H1 (cell line): Measurements from ENCODE around the gene FN3KRP. TPM values are rescaled to one million over a fixed set of nuclear protein-coding genes. Genes with fewer than 3 reads are reported as not detected.

ENCODE experiments used
- CTCF ChIA-PET: fragments of 300-600 bp; sonication (Branson Sonifier 250); formaldehyde crosslinking; loops from one replicate; lab custom pipeline; 2021; ENCODE audit not compliant: partially characterized antibody; lab: Charles Lee
- POLR2A ChIA-PET: fragments of 300-600 bp; sonication (Branson Sonifier 250); formaldehyde crosslinking; loops from one replicate; lab custom pipeline; 2021; ENCODE audit warnings: inconsistent platforms; ENCODE audit not compliant: partially characterized antibody; lab: Charles Lee
- DNase-seq, 2 experiments: peaks; one replicate each; pipeline versions ENCODE4 v3.0.0 to v3.0.0-alpha.2; 2010 to 2022; ENCODE audit warnings: low spot score in 2 of 2, low read depth in 1 of 2, mixed read lengths in 1 of 2
- FAIRE-seq: peaks from 2 replicates; lab custom pipeline; 2011; peaks lifted over from hg19 to GRCh38; lab: Jason Lieb, UNC
- H2AFZ ChIP-seq: 2 replicates; pipeline ENCODE4 v1.8.1; 2012; ENCODE audit warnings: low read length, inconsistent platforms
- H2AK5ac ChIP-seq: 2 replicates; pipeline ENCODE4 v1.6.1; 2013; ENCODE audit warnings: low read depth, low read length
- H2BK120ac ChIP-seq: replicated peaks from 2 replicates; pipeline ENCODE3; 2013; ENCODE audit warnings: low read depth, low read length, inconsistent platforms
- H2BK12ac ChIP-seq: 2 replicates; pipeline ENCODE4 v1.6.1; 2013; ENCODE audit warnings: low read depth, low read length
- H2BK15ac ChIP-seq: 2 replicates; pipeline ENCODE4 v1.6.1; 2013; ENCODE audit warnings: low read length
- H2BK20ac ChIP-seq: 2 replicates; pipeline ENCODE4 v1.6.1; 2013; ENCODE audit warnings: low read length
- H2BK5ac ChIP-seq: 2 replicates; pipeline ENCODE4 v1.6.1; 2013; ENCODE audit warnings: low read depth, low read length
- H3K14ac ChIP-seq: 2 replicates; pipeline ENCODE4 v1.6.1; 2013; ENCODE audit warnings: inconsistent platforms; ENCODE audit not compliant: insufficient read length
- H3K18ac ChIP-seq: 2 replicates; pipeline ENCODE4 v1.6.1; 2013; ENCODE audit warnings: low read length; ENCODE audit errors: extremely low read depth
- H3K23ac ChIP-seq: 2 replicates; pipeline ENCODE4 v1.6.1; 2013; ENCODE audit warnings: inconsistent platforms; ENCODE audit not compliant: insufficient read length
- H3K23me2 ChIP-seq: 2 replicates; pipeline ENCODE4 v1.6.1; 2013; ENCODE audit warnings: low read depth, low read length
- H3K27ac ChIP-seq: 2 replicates; pipeline ENCODE4 v1.6.1; 2011; ENCODE audit warnings: low read depth, low read length, inconsistent platforms
- H3K27me3 ChIP-seq, 4 experiments: replicated peaks in 1 of 4; 1 replicate in 1 of 4; 2 replicates in 3 of 4; pipeline versions ENCODE4 v1.6.1 to v1.8.1; 2011 to 2013; ENCODE audit warnings: low read length in 3 of 4, mild to moderate bottlenecking in 3 of 4, inconsistent platforms in 2 of 4, mixed read lengths in 2 of 4, moderate library complexity in 1 of 4; ENCODE audit not compliant: control insufficient read depth in 3 of 4, insufficient read depth in 3 of 4; ENCODE audit errors: extremely low read depth in 1 of 4
- H3K36me3 ChIP-seq, 4 experiments: 2 replicates each; pipeline versions ENCODE4 v1.6.1 to v1.8.1; 2011 to 2013; ENCODE audit warnings: mild to moderate bottlenecking in 4 of 4, low read length in 3 of 4, moderate library complexity in 2 of 4, control low read depth in 1 of 4, inconsistent platforms in 1 of 4; ENCODE audit not compliant: insufficient read depth in 4 of 4, control insufficient read depth in 2 of 4
- H3K4ac ChIP-seq: replicated peaks from 2 replicates; pipeline ENCODE3; 2013; ENCODE audit warnings: low read length, low read depth, mixed read lengths, inconsistent platforms; ENCODE audit not compliant: insufficient read length
- H3K4me1 ChIP-seq, 4 experiments: replicated peaks in 1 of 4; 1 replicate in 1 of 4; 2 replicates in 3 of 4; pipeline versions ENCODE4 v1.6.1 to v1.8.1; 2011 to 2013; ENCODE audit warnings: low read length in 3 of 4, inconsistent platforms in 2 of 4, mixed read lengths in 1 of 4; ENCODE audit not compliant: insufficient read depth in 4 of 4, control insufficient read depth in 3 of 4
- H3K4me2 ChIP-seq, 2 experiments: 2 replicates each; pipeline versions ENCODE4 v1.6.1 to v1.8.1; 2011 to 2013; ENCODE audit warnings: low read depth in 2 of 2, low read length in 2 of 2, control low read depth in 1 of 2, inconsistent platforms in 1 of 2, mild to moderate bottlenecking in 1 of 2; ENCODE audit not compliant: insufficient read depth in 1 of 2
- H3K4me3 ChIP-seq, 4 experiments: fragments of 200-600, 300-600 bp in 1 of 4; sonication (generic), shearing (Covaris generic), sonication (Bioruptor Twin) in 1 of 4; 2 replicates each; pipeline versions ENCODE4 v1.5.1 to v1.8.1; 2011 to 2016; ENCODE audit warnings: low read length in 4 of 4, low read depth in 3 of 4, control low read depth in 2 of 4, inconsistent platforms in 2 of 4, mild to moderate bottlenecking in 2 of 4, mixed read lengths in 1 of 4, moderate library complexity in 1 of 4; ENCODE audit not compliant: insufficient read depth in 2 of 4; ENCODE audit errors: extremely low read depth in 1 of 4
- H3K56ac ChIP-seq: replicated peaks from 2 replicates; pipeline ENCODE3; 2013; ENCODE audit warnings: low read depth, mild to moderate bottlenecking, mixed read lengths, low read length, inconsistent platforms; ENCODE audit not compliant: insufficient read length
- H3K79me1 ChIP-seq: 2 replicates; pipeline ENCODE4 v1.6.1; 2013; ENCODE audit warnings: low read depth, low read length, control low read depth
- H3K79me2 ChIP-seq, 2 experiments: 2 replicates each; pipeline versions ENCODE4 v1.6.1 to v1.8.1; 2012 to 2013; ENCODE audit warnings: low read length in 2 of 2, mild to moderate bottlenecking in 2 of 2, inconsistent platforms in 1 of 2; ENCODE audit not compliant: insufficient read depth in 2 of 2, control insufficient read depth in 1 of 2
- H3K9ac ChIP-seq, 4 experiments: replicated peaks in 1 of 4; 1 replicate in 1 of 4; 2 replicates in 3 of 4; pipeline versions ENCODE4 v1.6.1 to v1.8.1; 2011 to 2013; ENCODE audit warnings: low read depth in 3 of 4, low read length in 3 of 4, control low read depth in 2 of 4, mild to moderate bottlenecking in 2 of 4, moderate library complexity in 2 of 4, inconsistent platforms in 1 of 4; ENCODE audit errors: extremely low read depth in 1 of 4
- H3K9me3 ChIP-seq, 2 experiments: 2 replicates each; pipeline versions ENCODE4 v1.6.1 to v1.8.1; 2012 to 2013; ENCODE audit warnings: mild to moderate bottlenecking in 2 of 2, moderate library complexity in 2 of 2, control low read depth in 1 of 2, inconsistent platforms in 1 of 2, low read depth in 1 of 2, low read length in 1 of 2, mixed read lengths in 1 of 2; ENCODE audit not compliant: insufficient read depth in 2 of 2
- H4K20me1 ChIP-seq, 2 experiments: replicated peaks in 1 of 2; 2 replicates each; pipeline versions ENCODE3 to v1.8.1; 2011 to 2013; ENCODE audit warnings: inconsistent platforms in 2 of 2, low read length in 2 of 2, mild to moderate bottlenecking in 1 of 2; ENCODE audit not compliant: insufficient read depth in 2 of 2, control insufficient read depth in 1 of 2
- H4K5ac ChIP-seq: 2 replicates; pipeline ENCODE4 v1.6.1; 2013; ENCODE audit warnings: low read length, low read depth, mixed read lengths, inconsistent platforms; ENCODE audit not compliant: insufficient read length
- H4K8ac ChIP-seq: 2 replicates; pipeline ENCODE4 v1.8.0; 2013; ENCODE audit warnings: mild to moderate bottlenecking, moderate library complexity, low read length, inconsistent platforms; ENCODE audit not compliant: insufficient read depth; ENCODE audit errors: extremely low read depth
- H4K91ac ChIP-seq: replicated peaks from 2 replicates; pipeline ENCODE3; 2013; ENCODE audit warnings: low read length, mixed read lengths, inconsistent platforms; ENCODE audit not compliant: insufficient read length
- ATF2 ChIP-seq: IDR thresholded peaks from 2 replicates; pipeline ENCODE4 v1.6.1; 2012; ENCODE audit warnings: low read length, inconsistent platforms
- CHD2 ChIP-seq: IDR thresholded peaks from 2 replicates; pipeline ENCODE4 v1.6.1; 2012; ENCODE audit warnings: low read length, improper control_type of control experiment
- HDAC6 ChIP-seq: IDR thresholded peaks from one replicate; pipeline ENCODE4 v1.7.1; 2012; ENCODE audit warnings: low read depth, mild to moderate bottlenecking, inconsistent platforms, low read length, moderate library complexity
- KDM4A ChIP-seq: IDR thresholded peaks from one replicate; pipeline ENCODE4 v1.7.1; 2012; ENCODE audit warnings: low read depth, mild to moderate bottlenecking, moderate library complexity, low read length, inconsistent platforms; ENCODE audit not compliant: severe bottlenecking
- MAFK ChIP-seq: IDR thresholded peaks from 2 replicates; pipeline ENCODE4 v1.6.1; 2012; ENCODE audit warnings: low read depth, mild to moderate bottlenecking, improper control_type of control experiment, low read length
- RNF2 ChIP-seq: fragments of 200-900, 300-1000 bp; sonication (generic); IDR thresholded peaks from 2 replicates; pipeline ENCODE4 v1.7.1; 2016; ENCODE audit warnings: borderline replicate concordance, low read depth, mild to moderate bottlenecking, antibody characterized with exemption, low read length; ENCODE audit not compliant: poor library complexity, severe bottlenecking; ENCODE audit errors: missing control alignments
- SAP30 ChIP-seq: fragments of 300-600 bp; sonication (generic); IDR thresholded peaks from 2 replicates; pipeline ENCODE4 v1.7.1; 2012; ENCODE audit warnings: low read length, moderate library complexity, mild to moderate bottlenecking, inconsistent platforms; ENCODE audit not compliant: insufficient read depth, insufficient replicate concordance
- SIX5 ChIP-seq: IDR thresholded peaks from 2 replicates; pipeline ENCODE4 v1.6.1; 2011; ENCODE audit warnings: mild to moderate bottlenecking, low read depth, low read length
- SP4 ChIP-seq: IDR thresholded peaks from 2 replicates; pipeline ENCODE4 v1.6.1; 2012; ENCODE audit warnings: low read length, inconsistent platforms
- TCF12 ChIP-seq: IDR thresholded peaks from 2 replicates; pipeline ENCODE4 v1.6.1; 2011; ENCODE audit warnings: low read depth, mild to moderate bottlenecking, low read length
- YY1 ChIP-seq: IDR thresholded peaks from 2 replicates; pipeline ENCODE4 v1.6.1; 2011; ENCODE audit warnings: low read depth, mild to moderate bottlenecking, low read length
- WGBS, 2 experiments: shearing (Covaris generic) in 1 of 2; methylation state at CpG; one replicate each; pipeline versions ENCODE4 v1.1.6 to v1.1.7; 2013 to 2015; ENCODE audit warnings: low lambda C conversion rate in 2 of 2, mixed read lengths in 2 of 2, inconsistent platforms in 1 of 2, low coverage in 1 of 2, missing lambda C conversion rate in 1 of 2; ENCODE audit not compliant: insufficient replicate concordance in 2 of 2, insufficient coverage in 1 of 2, insufficient read length in 1 of 2; ENCODE audit errors: extremely low coverage in 1 of 2, missing lambda C conversion rate in 1 of 2; 5-methylcytosine and 5-hydroxymethylcytosine counted together
- polyA plus RNA-seq, 7 experiments: library from polyadenylated mRNA; depleted of rRNA in 3 of 7; stranded (reverse) in 5 of 7; unstranded in 2 of 7; fragments of >200 nt in 5 of 7; fragments of 200-250 nt in 2 of 7; gene quantifications; 1 replicate in 5 of 7; 2 replicates in 1 of 7; 4 replicates in 1 of 7; pipeline versions ENCODE4 v1.2.1 to v1.2.3, GENCODE V29; 2011 to 2013; ENCODE audit warnings: missing spikeins in 2 of 7, mixed read lengths in 2 of 7
- total RNA-seq: library from RNA; stranded (reverse); fragmentation: NEBNext Ultra II Directional; extraction: Animal tissue kit (Norgen Biotek cat#: 25700); gene quantifications from 2 replicates; pipeline ENCODE4 v1.2.1, GENCODE V29; 2021

Gene FN3KRP
- total and polyA plus RNA-seq, 2 of the 8 experiments (the other 6 are each of a cell fraction or from before 2014, with no cell fraction given): 18.1 to 21.4 TPM

- Histone ChIP-seq H3K79me2 (no peaks in the 10 kb centered on the region), H2AFZ (no peak overlapping the region), H4K20me1 (peaks cover 0 to 3% of the 10 kb centered on the region in 2 experiments), H2BK120ac (no peak overlapping the region), H3K23ac (no peak overlapping the region), H2BK15ac (no peak overlapping the region), H2BK12ac (no peak overlapping the region), H3K4me2 (no peak overlapping the region), H3K4ac (no peak overlapping the region), H2BK5ac (no peak overlapping the region), H3K79me1 (no peaks in the 10 kb centered on the region; the same call in 1 of the 2 replicates), H3K27ac (no peak overlapping the region), H3K9me3 (0 out of 4 replicates have a peak, but pooled peaks cover 0 to 2% of the 10 kb centered on the region in 2 experiments), H3K14ac (no peak overlapping the region), H3K27me3 (peaks cover 0 to 3% (median 0%) of the 10 kb centered on the region in 4 experiments; a peak in 2 of 7 replicates), H4K8ac (no peak overlapping the region), H3K9ac (no peak overlapping the region), H3K18ac (no peak overlapping the region), H2AK5ac (no peak overlapping the region), H2BK20ac (no peak overlapping the region), H4K91ac (no peak overlapping the region), H3K4me3 (no peak overlapping the region), H3K4me1 (peaks cover 0 to 2% (median under 1%) of the 10 kb centered on the region in 4 experiments; a peak in 2 of 7 replicates), H3K36me3 (peaks cover 0 to 5% (median 3%) of the 10 kb centered on the region in 4 experiments; a peak in 4 of 8 replicates), H3K56ac (no peak overlapping the region), H4K5ac (no peak overlapping the region), H3K23me2 (peaks cover 11% of the 10 kb centered on the region; the same call in 1 of the 2 replicates)
- 87% methylated on average over 13 of the region's 13 CpGs; no CpG with 5 or more reads in 1 of the 2 experiments for WGBS, 2 experiments
- CTCF ChIA-PET: interaction anchor here (0.6 to 1.5 kb wide), 2 partner anchors 9 to 82 kb away, joined by 3 to 7 read pairs; no protein-coding TSS in a partner anchor
- FAIRE-seq: no peak
- POLR2A ChIA-PET: interaction anchor here (0.5 kb wide), 1 partner anchor 33 kb away, joined by 3 read pairs; no protein-coding TSS in a partner anchor
- DNase-seq: no peak
- TF ChIP-seq HDAC6 (no peak), TCF12 (no peak), MAFK (no peak), YY1 (no peak), CHD2 (no peak), KDM4A (no peak), SAP30 (no peak), ATF2 (no peak), RNF2 (no peak), SIX5 (no peak), SP4 (no peak)
Observed at GRCh38 chr17:82732118-82732743, 15.7 kb downstream of the FN3KRP start.
